Cardiac fibroblast (primary cell): ENCODE measurements around the gene GIT2.

Source experiments
- DNase-seq, 2 donors: peaks; one replicate each; pipeline versions ENCODE4 v3.0.0 to v3.0.0-alpha.2; 2010; ENCODE audit warnings: low read depth in 2 of 2
- H3K4me3 ChIP-seq, 2 donors: replicated peaks in 1 of 2; 1 replicate in 1 of 2; 2 replicates in 1 of 2; pipeline ENCODE4 v1.5.1; 2011; ENCODE audit warnings: low read depth in 2 of 2, low read length in 2 of 2, mild to moderate bottlenecking in 2 of 2, moderate library complexity in 1 of 2
- TF ChIP-seq, protein P1 (sequence below): IDR thresholded peaks from one replicate; pipeline ENCODE4 v1.5.1; 2011; ENCODE audit warnings: low read depth, mild to moderate bottlenecking, low read length, inconsistent platforms

The GIT2 gene

DNA sequence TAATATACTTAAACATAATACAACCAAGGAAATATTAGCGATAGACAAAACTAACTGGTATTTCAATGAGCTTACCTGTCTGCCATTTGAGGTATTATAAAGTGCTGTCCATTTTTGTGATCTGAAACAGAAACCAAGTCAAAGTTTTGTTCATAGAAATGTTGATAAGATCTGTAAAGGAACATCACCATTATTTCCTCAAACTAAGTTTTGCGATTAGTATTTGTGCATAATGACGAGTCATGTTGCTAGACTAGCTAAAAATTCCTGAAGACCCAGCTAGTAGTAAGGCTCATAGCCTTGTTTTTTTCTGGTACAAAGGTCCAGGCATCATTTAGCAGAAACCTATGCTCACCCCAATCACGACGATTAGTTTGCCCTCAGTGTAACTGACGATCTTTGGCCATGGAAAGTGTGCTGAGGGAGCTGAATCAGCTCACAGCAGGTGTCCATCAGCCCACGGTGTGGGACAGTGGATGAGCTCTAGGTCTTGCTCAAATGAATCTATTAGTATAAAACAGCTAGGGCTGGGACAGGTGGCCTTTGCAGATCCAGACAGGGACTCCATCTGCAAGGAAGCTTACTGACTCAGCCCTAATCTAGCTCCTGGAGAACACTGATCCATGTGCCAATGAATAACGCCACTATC lies 28.7 kb downstream of the GIT2 start:
- no peak for DNase-seq
- H3K4me3 ChIP-seq, result no peak overlapping the region
- TF ChIP-seq, protein P1, sequence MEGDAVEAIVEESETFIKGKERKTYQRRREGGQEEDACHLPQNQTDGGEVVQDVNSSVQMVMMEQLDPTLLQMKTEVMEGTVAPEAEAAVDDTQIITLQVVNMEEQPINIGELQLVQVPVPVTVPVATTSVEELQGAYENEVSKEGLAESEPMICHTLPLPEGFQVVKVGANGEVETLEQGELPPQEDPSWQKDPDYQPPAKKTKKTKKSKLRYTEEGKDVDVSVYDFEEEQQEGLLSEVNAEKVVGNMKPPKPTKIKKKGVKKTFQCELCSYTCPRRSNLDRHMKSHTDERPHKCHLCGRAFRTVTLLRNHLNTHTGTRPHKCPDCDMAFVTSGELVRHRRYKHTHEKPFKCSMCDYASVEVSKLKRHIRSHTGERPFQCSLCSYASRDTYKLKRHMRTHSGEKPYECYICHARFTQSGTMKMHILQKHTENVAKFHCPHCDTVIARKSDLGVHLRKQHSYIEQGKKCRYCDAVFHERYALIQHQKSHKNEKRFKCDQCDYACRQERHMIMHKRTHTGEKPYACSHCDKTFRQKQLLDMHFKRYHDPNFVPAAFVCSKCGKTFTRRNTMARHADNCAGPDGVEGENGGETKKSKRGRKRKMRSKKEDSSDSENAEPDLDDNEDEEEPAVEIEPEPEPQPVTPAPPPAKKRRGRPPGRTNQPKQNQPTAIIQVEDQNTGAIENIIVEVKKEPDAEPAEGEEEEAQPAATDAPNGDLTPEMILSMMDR, result no peak

DNA sequence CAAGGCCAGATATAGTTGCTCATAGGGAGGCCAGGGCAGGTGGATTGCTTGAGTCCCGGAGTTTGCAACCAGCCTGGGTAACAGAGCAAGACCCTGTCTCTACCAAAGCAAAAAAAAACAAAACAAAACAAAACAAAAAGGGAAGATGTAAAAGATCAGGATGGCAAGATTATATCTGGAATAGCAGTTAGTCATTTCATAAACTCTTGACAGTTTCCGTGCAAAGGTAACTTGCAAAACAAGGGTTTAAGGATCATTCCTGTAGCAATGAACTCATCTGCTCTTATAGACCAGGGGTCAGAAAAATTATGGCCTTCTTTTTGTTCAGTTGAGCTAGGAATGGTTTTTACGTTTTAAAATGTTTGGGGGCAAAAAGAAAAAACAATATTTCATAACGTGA lies 29.6 kb downstream of the GIT2 start:
- DNase-seq, result no peak
- no peak overlapping the region for H3K4me3 ChIP-seq
- TF ChIP-seq, protein P1, result no peak

GRCh38 chr12:109963743-109964429 lies 32.3 kb downstream of the GIT2 start:
- TF ChIP-seq, protein P1, result no peak
- peak; percentile 47 to 85 for DNase-seq

GRCh38 chr12:109963330-109963729 lies 32.8 kb downstream of the GIT2 start:
- TF ChIP-seq, protein P1, result no peak
- no peak for DNase-seq

More at GRCh38 chr12:109963743-109964429, 32.3 kb downstream of the GIT2 start:
- no peak overlapping the region for H3K4me3 ChIP-seq

GRCh38 chr12:109962398-109962797 lies 33.8 kb downstream of the GIT2 start:
- TF ChIP-seq, protein P1, result no peak
- no peak for DNase-seq
- no peak overlapping the region for H3K4me3 ChIP-seq

More at GRCh38 chr12:109963330-109963729, 32.8 kb downstream of the GIT2 start:
- H3K4me3 ChIP-seq, result no peak overlapping the region

DNA sequence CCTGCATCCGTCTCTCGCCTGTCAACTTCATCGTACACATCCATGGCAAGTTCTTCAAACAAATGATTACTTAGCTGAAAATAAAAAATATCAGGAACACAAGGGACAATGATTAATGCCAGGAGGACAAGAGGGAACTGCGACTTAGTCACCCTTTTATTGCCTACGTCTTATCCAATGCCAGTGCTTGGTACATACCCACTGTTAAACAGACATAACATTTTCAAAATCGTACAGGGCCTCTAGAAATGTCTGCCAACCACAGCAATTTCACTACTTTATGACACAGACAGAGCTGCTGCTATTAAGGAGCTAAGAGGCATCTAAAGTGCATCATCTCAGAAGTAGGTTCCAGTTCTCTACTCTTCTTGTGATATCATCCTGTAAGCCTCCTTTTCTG lies 34.6 kb downstream of the GIT2 start:
- DNase-seq, result no peak
- TF ChIP-seq, protein P1, result no peak

More for the DNA sequence above, 34.6 kb downstream of the GIT2 start:
- no peak overlapping the region for H3K4me3 ChIP-seq
